Measurements from ENCODE around the gene SLC17A8. TPM values are rescaled to one million over a fixed set of nuclear protein-coding genes. Genes with fewer than 3 reads are reported as not detected.

SLC17A8 gene
- total RNA-seq, 1 donor from 2014 or later, result 0.25 TPM

DNA sequence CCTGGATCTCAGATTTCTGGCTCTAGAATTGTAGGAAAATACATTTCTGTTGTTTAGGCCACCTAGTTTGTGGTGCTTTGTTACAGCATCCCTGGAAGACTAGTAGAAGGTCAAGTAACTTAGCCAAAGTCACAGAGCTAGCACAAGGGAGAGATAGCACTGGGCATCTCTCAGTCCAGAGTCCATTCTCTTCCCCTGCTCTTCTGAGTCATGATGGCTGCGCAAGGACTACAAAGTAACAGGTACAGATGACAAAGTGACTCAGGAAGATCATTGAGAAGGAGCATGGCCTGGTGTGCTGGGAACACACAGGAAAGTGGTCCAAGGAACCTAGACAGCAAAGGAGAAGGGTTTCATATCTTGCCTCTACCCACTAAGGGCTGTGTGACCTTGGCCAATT lies 19.3 kb downstream of the SLC17A8 start:
- TF ChIP-seq, protein P1, sequence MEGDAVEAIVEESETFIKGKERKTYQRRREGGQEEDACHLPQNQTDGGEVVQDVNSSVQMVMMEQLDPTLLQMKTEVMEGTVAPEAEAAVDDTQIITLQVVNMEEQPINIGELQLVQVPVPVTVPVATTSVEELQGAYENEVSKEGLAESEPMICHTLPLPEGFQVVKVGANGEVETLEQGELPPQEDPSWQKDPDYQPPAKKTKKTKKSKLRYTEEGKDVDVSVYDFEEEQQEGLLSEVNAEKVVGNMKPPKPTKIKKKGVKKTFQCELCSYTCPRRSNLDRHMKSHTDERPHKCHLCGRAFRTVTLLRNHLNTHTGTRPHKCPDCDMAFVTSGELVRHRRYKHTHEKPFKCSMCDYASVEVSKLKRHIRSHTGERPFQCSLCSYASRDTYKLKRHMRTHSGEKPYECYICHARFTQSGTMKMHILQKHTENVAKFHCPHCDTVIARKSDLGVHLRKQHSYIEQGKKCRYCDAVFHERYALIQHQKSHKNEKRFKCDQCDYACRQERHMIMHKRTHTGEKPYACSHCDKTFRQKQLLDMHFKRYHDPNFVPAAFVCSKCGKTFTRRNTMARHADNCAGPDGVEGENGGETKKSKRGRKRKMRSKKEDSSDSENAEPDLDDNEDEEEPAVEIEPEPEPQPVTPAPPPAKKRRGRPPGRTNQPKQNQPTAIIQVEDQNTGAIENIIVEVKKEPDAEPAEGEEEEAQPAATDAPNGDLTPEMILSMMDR (IDR thresholded peaks at IDR 0.05; ENCODE audit: partially characterized antibody, unreplicated experiment), result no peak
- no peak overlapping the region for H3K27ac Mint-ChIP-seq (ENCODE audit: unreplicated experiment)
- H3K4me3 Mint-ChIP-seq (ENCODE audit: unreplicated experiment), result no peak overlapping the region
- H3K9me3 Mint-ChIP-seq (ENCODE audit: unreplicated experiment), result no peaks in the 10 kb centered on the region
- H3K4me1 Mint-ChIP-seq (ENCODE audit: low read depth, unreplicated experiment), result peaks cover 8% of the 10 kb centered on the region
- H3K27me3 Mint-ChIP-seq (ENCODE audit: unreplicated experiment), result peaks cover 4% of the 10 kb centered on the region
- H3K36me3 Mint-ChIP-seq (ENCODE audit: unreplicated experiment), result no peaks in the 10 kb centered on the region
- DNase-seq, result no peak

GRCh38 chr12:100381379-100381778 lies 24.5 kb downstream of the SLC17A8 start:
- no peak for DNase-seq
- H3K27ac Mint-ChIP-seq (ENCODE audit: unreplicated experiment), result no peak overlapping the region
- peaks cover under 1% of the 10 kb centered on the region for H3K27me3 Mint-ChIP-seq (ENCODE audit: unreplicated experiment)
- TF ChIP-seq, protein P1 (IDR thresholded peaks at IDR 0.05; ENCODE audit: partially characterized antibody, unreplicated experiment), result no peak
- no peaks in the 10 kb centered on the region for H3K4me1 Mint-ChIP-seq (ENCODE audit: low read depth, unreplicated experiment)
- H3K4me3 Mint-ChIP-seq (ENCODE audit: unreplicated experiment), result no peak overlapping the region
- no peaks in the 10 kb centered on the region for H3K36me3 Mint-ChIP-seq (ENCODE audit: unreplicated experiment)
- peaks cover 2% of the 10 kb centered on the region for H3K9me3 Mint-ChIP-seq (ENCODE audit: unreplicated experiment)

- H3K4me1 Mint-ChIP-seq (ENCODE audit: low read depth, unreplicated experiment), result peaks cover 4% of the 10 kb centered on the region
- H3K36me3 Mint-ChIP-seq (ENCODE audit: unreplicated experiment), result no peaks in the 10 kb centered on the region
- H3K9me3 Mint-ChIP-seq (ENCODE audit: unreplicated experiment), result peaks cover 2% of the 10 kb centered on the region
- no peak for DNase-seq
- TF ChIP-seq, protein P1 (IDR thresholded peaks at IDR 0.05; ENCODE audit: partially characterized antibody, unreplicated experiment), result no peak
- no peaks in the 10 kb centered on the region for H3K27me3 Mint-ChIP-seq (ENCODE audit: unreplicated experiment)
- no peak overlapping the region for H3K4me3 Mint-ChIP-seq (ENCODE audit: unreplicated experiment)
- H3K27ac Mint-ChIP-seq (ENCODE audit: unreplicated experiment), result no peak overlapping the region
These were observed 25.5 kb downstream of the SLC17A8 start for GRCh38 chr12:100382338-100382737.

DNA sequence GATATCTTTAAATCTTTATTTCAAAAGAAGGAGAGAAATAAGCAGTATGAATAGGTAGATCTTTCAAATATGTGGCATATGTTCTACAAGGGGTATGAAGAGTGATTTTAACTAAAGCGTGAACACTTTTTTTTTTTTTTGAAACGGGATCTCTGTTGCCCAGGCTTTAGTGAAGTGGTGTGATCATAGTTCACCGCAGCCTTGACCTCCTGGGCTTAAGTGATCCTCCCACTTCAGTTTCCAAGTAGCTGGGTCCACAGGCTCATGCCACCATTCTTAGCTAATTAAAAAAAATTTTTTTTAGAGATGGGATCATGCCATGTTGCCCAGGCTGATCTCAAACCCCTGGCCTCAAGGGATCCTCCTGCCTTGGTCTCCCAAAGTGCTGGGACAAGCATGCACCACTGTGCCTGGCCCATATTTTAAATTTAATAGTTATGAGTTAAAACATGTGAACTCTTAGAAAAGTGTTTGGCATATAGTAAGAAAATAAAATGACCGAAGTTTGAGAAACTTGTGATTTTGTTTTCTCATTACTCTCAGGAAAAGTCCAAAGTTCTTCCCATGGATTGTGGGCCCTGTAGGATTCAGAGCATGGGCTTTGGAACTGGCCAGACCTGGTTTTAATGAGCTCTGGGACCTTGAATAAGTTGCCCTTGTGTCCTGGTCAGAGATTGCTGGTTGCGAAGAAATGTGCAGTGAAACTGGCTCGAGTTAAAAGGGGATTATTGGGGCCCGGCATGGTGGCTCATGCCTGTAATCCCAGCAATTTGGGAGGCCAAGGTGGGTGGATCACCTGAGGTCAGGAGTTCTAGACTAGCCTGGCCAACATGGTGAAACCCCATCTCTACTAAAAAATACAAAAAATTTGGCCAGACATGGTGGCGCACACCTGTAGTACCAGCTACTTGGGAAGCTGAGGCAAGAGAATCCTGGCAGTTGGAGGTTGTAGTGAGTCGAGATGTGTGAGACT lies 27.0 kb downstream of the SLC17A8 start:
- no peak for DNase-seq
- no peak overlapping the region for H3K27ac Mint-ChIP-seq (ENCODE audit: unreplicated experiment)
- peaks cover 2% of the 10 kb centered on the region for H3K9me3 Mint-ChIP-seq (ENCODE audit: unreplicated experiment)
- H3K4me1 Mint-ChIP-seq (ENCODE audit: low read depth, unreplicated experiment), result peaks cover 6% of the 10 kb centered on the region
- H3K36me3 Mint-ChIP-seq (ENCODE audit: unreplicated experiment), result no peaks in the 10 kb centered on the region
- TF ChIP-seq, protein P1 (IDR thresholded peaks at IDR 0.05; ENCODE audit: partially characterized antibody, unreplicated experiment), result no peak
- H3K4me3 Mint-ChIP-seq (ENCODE audit: unreplicated experiment), result no peak overlapping the region
- H3K27me3 Mint-ChIP-seq (ENCODE audit: unreplicated experiment), result no peaks in the 10 kb centered on the region

DNA sequence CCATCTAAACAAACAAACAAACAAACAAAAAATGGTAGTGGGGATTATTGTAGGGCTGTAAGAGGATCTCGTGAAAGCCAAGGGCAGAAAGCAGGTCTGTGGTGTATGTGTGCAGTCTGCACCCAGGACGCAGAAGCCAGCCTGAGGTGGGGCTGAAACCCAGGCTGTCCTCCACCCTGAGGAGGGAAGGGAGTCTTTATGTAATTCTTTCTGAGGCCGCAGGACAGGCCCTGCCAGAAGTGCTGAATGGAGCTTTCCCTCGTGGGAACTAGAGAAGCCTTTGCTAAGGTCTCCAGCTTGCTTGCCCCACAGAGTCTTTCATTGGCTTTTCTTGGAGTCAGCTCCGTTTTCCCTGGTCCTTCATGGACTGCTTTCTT lies 27.7 kb downstream of the SLC17A8 start:
- H3K9me3 Mint-ChIP-seq (ENCODE audit: unreplicated experiment), result peaks cover 2% of the 10 kb centered on the region
- peaks cover 6% of the 10 kb centered on the region for H3K4me1 Mint-ChIP-seq (ENCODE audit: low read depth, unreplicated experiment)
- H3K27ac Mint-ChIP-seq (ENCODE audit: unreplicated experiment), result no peak overlapping the region
- H3K27me3 Mint-ChIP-seq (ENCODE audit: unreplicated experiment), result no peaks in the 10 kb centered on the region
- no peaks in the 10 kb centered on the region for H3K36me3 Mint-ChIP-seq (ENCODE audit: unreplicated experiment)
- H3K4me3 Mint-ChIP-seq (ENCODE audit: unreplicated experiment), result no peak overlapping the region
- DNase-seq, result no peak
- TF ChIP-seq, protein P1 (IDR thresholded peaks at IDR 0.05; ENCODE audit: partially characterized antibody, unreplicated experiment), result no peak
